HL-60/S4 treated with retinoic acid at 250 ng/mL for 4 days and 3 days (cell line): Measurements from ENCODE around the gene ZNF771.
"Not testable (repeated sequence)": the region's sequence is repeated elsewhere in the genome, so short reads cannot be mapped to it uniquely, and the experiment has no call there.

Experiments
- in situ Hi-C: fragments of 300-500 bp; cut with MboI; formaldehyde crosslinking; loops from 2 replicates; pipeline ENCODE4 v1.7.0; 2022; ENCODE audit warnings: low sequenced_read_pairs

ZNF771 gene

DNA sequence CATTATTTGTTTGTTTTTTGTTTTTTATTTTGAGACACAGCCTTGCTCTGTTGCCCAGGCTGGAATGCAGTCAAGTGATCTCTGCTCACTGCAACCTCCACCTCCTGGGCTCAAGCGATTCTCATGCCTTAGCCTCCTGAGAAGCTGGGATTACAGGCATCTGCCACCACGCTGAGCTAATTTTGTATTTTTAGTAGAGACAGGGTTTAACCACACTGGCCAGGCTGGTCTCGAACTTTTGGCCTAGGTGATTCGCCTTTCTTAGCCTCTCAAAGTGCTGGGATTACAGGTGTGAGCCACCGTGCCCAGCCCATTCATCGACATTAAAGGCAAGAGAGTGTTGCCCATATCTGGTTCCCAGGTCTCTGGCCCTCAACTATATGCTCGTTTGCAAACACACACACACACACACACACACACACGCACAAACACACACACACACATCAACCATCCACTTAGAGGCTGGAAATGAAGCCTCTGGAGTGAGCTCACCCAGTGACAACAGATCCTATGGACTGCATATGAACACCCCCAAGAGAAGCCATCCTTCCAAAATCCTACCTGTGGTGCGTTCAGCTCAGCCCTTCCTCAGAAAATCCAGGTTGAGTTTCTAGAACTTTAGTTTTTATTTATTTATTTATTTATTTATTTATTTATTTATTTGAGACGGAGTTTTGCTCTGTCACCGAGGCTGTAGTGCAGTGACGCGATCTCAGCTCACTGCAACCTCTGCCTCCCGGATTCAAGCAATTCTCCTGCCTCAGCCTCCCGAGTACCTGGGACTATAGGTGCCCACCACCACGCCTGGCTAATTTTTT is 50.5 kb downstream of the ZNF771 start:
- in situ Hi-C loops = no loop called here

DNA sequence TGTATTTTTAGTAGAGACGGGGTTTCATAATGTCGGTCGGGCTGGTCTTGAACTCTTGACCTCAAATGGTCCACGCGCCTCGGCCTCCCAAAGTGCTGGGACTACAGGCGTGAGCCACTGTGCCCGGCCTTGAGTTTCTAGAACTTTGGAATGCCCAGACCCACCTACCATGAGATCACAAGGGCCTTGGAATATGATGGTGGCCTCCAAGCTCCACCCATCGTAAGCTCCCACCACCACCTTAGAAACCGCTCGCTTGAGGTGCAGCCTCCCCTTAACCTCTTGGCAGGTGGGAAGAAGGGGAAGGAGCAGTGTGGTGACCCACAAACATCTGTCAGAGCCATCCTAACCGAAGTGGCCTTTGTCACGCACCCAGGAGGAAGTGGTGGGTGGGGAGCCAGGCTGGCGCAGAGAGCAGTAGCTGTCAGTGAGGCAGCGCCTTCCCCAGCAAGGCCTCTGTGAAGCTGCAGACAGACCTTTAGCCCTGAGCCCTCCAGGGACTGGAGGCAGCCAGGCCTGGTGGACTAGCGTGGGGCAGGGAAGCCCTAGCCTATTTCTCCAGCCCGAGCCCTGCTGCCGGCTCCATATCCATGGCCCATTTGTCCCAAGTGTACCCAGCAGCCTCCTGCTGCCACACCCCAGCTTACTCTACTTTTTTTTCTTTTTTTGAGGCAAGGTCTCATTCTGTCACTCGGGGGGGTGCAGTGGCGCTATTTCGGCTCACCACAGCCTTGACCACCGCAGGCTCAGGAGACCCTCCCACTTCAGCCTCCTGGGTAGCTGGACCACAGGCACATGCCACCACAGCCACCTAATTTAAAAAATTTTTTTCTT is 51.4 kb downstream of the ZNF771 start:
- in situ Hi-C loops = no loop called here

DNA sequence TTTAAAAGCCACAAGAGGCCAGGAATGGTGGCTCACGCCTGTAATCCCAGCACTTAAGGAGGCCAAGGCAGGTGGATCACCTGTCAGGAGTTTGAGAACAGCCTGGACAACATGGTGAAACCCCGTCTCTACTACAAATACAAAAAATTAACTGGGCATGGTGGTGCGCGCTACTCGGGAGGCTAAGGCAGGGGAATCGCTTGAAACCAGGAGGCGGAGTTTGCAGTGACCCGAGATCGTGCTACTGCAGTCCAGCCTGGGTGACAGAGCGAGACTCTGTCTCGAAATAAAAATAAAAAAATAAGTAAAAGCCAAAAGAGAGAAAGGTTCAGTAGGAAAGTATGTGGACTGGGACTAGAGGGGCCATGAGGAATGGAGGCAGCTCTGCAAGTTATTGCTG is 52.0 kb downstream of the ZNF771 start:
- in situ Hi-C loops = no loop called here

DNA sequence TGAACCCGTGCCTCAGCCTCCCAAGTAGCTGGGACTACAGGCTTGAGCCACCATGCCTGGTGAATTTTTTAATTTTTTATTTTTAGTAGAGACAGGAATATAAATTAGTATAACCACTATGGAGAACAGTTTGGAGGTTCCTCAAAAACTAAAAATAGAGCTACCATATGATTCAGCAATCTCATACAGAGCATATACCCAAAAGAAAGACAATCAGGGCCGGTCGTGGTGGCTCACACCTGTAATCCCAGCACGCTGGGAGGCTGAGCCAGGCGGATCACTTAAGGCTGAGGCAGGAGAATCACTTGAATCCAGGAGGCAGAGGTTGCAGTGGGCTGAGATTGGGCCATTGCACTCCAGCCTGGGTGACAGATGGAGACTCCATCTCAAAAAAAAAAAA is 54.0 kb downstream of the ZNF771 start:
- in situ Hi-C loops = not testable (repeated sequence)

DNA sequence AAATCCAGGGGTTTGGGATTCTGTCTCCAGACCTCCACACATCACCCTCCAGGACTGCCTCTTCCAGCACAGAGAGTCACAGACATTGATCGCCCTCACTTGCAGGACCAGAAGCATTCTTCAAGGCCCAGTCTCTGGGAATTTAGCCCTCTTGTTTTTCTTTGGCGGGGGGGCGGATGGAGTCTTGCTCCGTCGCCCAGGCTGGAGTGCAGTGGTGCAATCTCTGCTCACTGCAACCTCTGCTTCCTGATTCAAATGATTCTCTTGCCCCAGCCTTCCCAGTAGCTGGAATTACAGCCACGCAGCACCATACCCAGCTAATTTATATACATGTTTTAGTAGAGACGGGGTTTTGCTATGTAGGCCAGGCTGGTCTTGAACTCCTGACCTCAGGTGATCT is 56.7 kb downstream of the ZNF771 start:
- in situ Hi-C loops = no loop called here
